Measurements from ENCODE around the gene MID2.
"Not testable (repeated sequence)": the region's sequence is repeated elsewhere in the genome, so short reads cannot be mapped to it uniquely, and the experiment has no call there.

The MID2 gene

GRCh38 chrX:107825698-107826237, at the start of gene MID2:
Gene MID2, plus strand, starts transcription at chrX:107825866. Its CDS starts 561 bp downstream, at chrX:107826427.
- peak; percentile 52 for DNase-seq (ENCODE audit: low read depth)

- peak; percentile 86 for DNase-seq (ENCODE audit: low read depth)
These were observed 48.8 kb upstream of the MID2 start for GRCh38 chrX:107776649-107777535.

- DNase-seq (ENCODE audit: low read depth): no peak
These were observed 48.2 kb upstream of the MID2 start, which contains the start of gene NCBP2L for GRCh38 chrX:107777536-107777832. Gene NCBP2L, plus strand, starts transcription at chrX:107777733. Its CDS starts 16,488 bp downstream, at chrX:107794221.

GRCh38 chrX:107780525-107780924, 45.1 kb upstream of the MID2 start:
- no peak for DNase-seq (ENCODE audit: low read depth)

- no peak for DNase-seq (ENCODE audit: low read depth)
These were observed 37.8 kb upstream of the MID2 start for GRCh38 chrX:107787827-107788226.

- DNase-seq (ENCODE audit: low read depth): no peak
These were observed 21.2 kb upstream of the MID2 start for GRCh38 chrX:107804427-107804826.

- no peak for DNase-seq (ENCODE audit: low read depth)
These were observed 20.5 kb upstream of the MID2 start for GRCh38 chrX:107805179-107805578.

- not testable (repeated sequence) for DNase-seq (ENCODE audit: low read depth)
These were observed 15.6 kb upstream of the MID2 start for GRCh38 chrX:107810053-107810452.

- DNase-seq (ENCODE audit: low read depth): no peak
These were observed 6.7 kb upstream of the MID2 start for GRCh38 chrX:107818900-107819521.

- no peak for DNase-seq (ENCODE audit: low read depth)
These were observed 2.6 kb upstream of the MID2 start for GRCh38 chrX:107823042-107823441.

- DNase-seq (ENCODE audit: low read depth): peak; percentile 50
These were observed 2.2 kb upstream of the MID2 start for GRCh38 chrX:107823456-107823855.

- DNase-seq (ENCODE audit: low read depth): peak; percentile 41
These were observed 768 bp downstream of the MID2 start for GRCh38 chrX:107826238-107827029.

- peak; percentile 5 for DNase-seq (ENCODE audit: low read depth)
These were observed 1.6 kb downstream of the MID2 start for GRCh38 chrX:107827030-107827831.

GRCh38 chrX:107827852-107828251, 2.2 kb downstream of the MID2 start:
- no peak for DNase-seq (ENCODE audit: low read depth)

- no peak for DNase-seq (ENCODE audit: low read depth)
These were observed 4.2 kb downstream of the MID2 start for GRCh38 chrX:107829878-107830277.

- no peak for DNase-seq (ENCODE audit: low read depth)
These were observed 5.5 kb downstream of the MID2 start for GRCh38 chrX:107831071-107831730.

- no peak for DNase-seq (ENCODE audit: low read depth)
These were observed 8.9 kb downstream of the MID2 start for GRCh38 chrX:107834275-107835201.

GRCh38 chrX:107836958-107837357, 11.3 kb downstream of the MID2 start:
- DNase-seq (ENCODE audit: low read depth): no peak

- no peak for DNase-seq (ENCODE audit: low read depth)
These were observed 15.3 kb downstream of the MID2 start for GRCh38 chrX:107840971-107841370.
